GM23338 (cell line): ENCODE results near the gene LURAP1L. TPM values are rescaled to one million over a fixed set of nuclear protein-coding genes. Genes with fewer than 3 reads are reported as not detected.

ENCODE experiments used
- ATAC-seq: fragments of 200-7000 bp; cut with Tn5 transposase; 3 replicates; pipeline ENCODE4 v1.9.1; 2020
- DNase-seq: peaks from one replicate; pipeline ENCODE4 v3.0.0-alpha.2; 2015; ENCODE audit warnings: low spot score
- H2AFZ ChIP-seq: fragments of 200-600 bp; sonication (generic); 2 replicates; pipeline ENCODE4 v1.8.0; 2016; ENCODE audit warnings: antibody characterized with exemption, mild to moderate bottlenecking, moderate library complexity
- H3F3A ChIP-seq: fragments of 200-600 bp; sonication (generic); replicated peaks from 2 replicates; pipeline ENCODE4 v1.8.0; 2017; ENCODE audit warnings: antibody characterized with exemption, mixed run types, low read depth
- H3K27ac ChIP-seq: fragments of 200-600 bp; sonication (generic); 2 replicates; pipeline ENCODE4 v1.6.1; 2016; ENCODE audit warnings: low read depth
- H3K27me3 ChIP-seq: fragments of 200-600 bp; sonication (generic); 2 replicates; pipeline ENCODE4 v1.8.0; 2016; ENCODE audit warnings: mild to moderate bottlenecking, mixed run types, moderate library complexity; ENCODE audit not compliant: insufficient read depth
- H3K36me3 ChIP-seq: fragments of 200-600 bp; sonication (generic); 2 replicates; pipeline ENCODE4 v1.8.0; 2016; ENCODE audit warnings: mild to moderate bottlenecking; ENCODE audit not compliant: insufficient read depth
- H3K4me1 ChIP-seq: fragments of 200-600 bp; sonication (generic); 2 replicates; pipeline ENCODE4 v1.8.0; 2016; ENCODE audit warnings: mild to moderate bottlenecking, moderate library complexity; ENCODE audit not compliant: insufficient read depth
- H3K4me2 ChIP-seq: fragments of 200-600 bp; sonication (generic); 2 replicates; pipeline ENCODE4 v1.7.1; 2017; ENCODE audit warnings: mixed run types
- H3K4me3 ChIP-seq: fragments of 200-600 bp; sonication (generic); 2 replicates; pipeline ENCODE4 v1.6.1; 2016; ENCODE audit warnings: mixed run types
- H3K79me2 ChIP-seq: fragments of 200-600 bp; sonication (generic); replicated peaks from 2 replicates; pipeline ENCODE4 v1.8.0; 2017; ENCODE audit warnings: mild to moderate bottlenecking; ENCODE audit not compliant: insufficient read depth
- H3K9me2 ChIP-seq: fragments of 200-600 bp; sonication (generic); 2 replicates; pipeline ENCODE4 v1.8.0; 2017; ENCODE audit not compliant: insufficient read depth
- H4K20me1 ChIP-seq: fragments of 200-600 bp; sonication (generic); replicated peaks from 2 replicates; pipeline ENCODE4 v1.8.0; 2017; ENCODE audit warnings: mild to moderate bottlenecking; ENCODE audit not compliant: insufficient read depth
- H3K27ac Mint-ChIP-seq: 2 replicates; pipeline ENCODE4 v1.8.0; 2020; ENCODE audit warnings: inconsistent platforms, mild to moderate bottlenecking, moderate library complexity, mixed read lengths
- H3K27me3 Mint-ChIP-seq: 3 replicates; pipeline ENCODE4 v1.8.0; 2022; ENCODE audit warnings: low read depth, mild to moderate bottlenecking, moderate library complexity, mixed read lengths, inconsistent platforms; ENCODE audit not compliant: insufficient read depth, poor library complexity
- H3K36me3 Mint-ChIP-seq: 3 replicates; pipeline ENCODE4 v1.8.0; 2021; ENCODE audit warnings: low read depth, mild to moderate bottlenecking, inconsistent platforms, moderate library complexity, mixed read lengths
- H3K4me1 Mint-ChIP-seq: 3 replicates; pipeline ENCODE4 v1.8.0; 2020; ENCODE audit warnings: mild to moderate bottlenecking, inconsistent platforms, mixed read lengths
- H3K4me3 Mint-ChIP-seq: 3 replicates; pipeline ENCODE4 v1.8.0; 2021; ENCODE audit warnings: moderate library complexity, mild to moderate bottlenecking, inconsistent platforms, mixed read lengths
- H3K9me3 Mint-ChIP-seq: 3 replicates; pipeline ENCODE4 v1.8.0; 2020; ENCODE audit warnings: moderate library complexity, mild to moderate bottlenecking, inconsistent platforms, mixed read lengths
- CREB1 ChIP-seq: fragments of 250-450 bp; sonication (Bioruptor Pico); IDR thresholded peaks from 2 replicates; pipeline ENCODE4 v1.5.0; 2020; ENCODE audit warnings: low read depth, mild to moderate bottlenecking, moderate library complexity
- EZH2 ChIP-seq: fragments of 200-600 bp; sonication (generic); IDR thresholded peaks from one replicate; pipeline ENCODE4 v1.8.0; 2017; ENCODE audit warnings: antibody characterized with exemption, mild to moderate bottlenecking, low read depth; ENCODE audit not compliant: unreplicated experiment
- JUNB ChIP-seq: IDR thresholded peaks from one replicate; pipeline ENCODE4 v1.6.1; 2016; ENCODE audit warnings: antibody characterized with exemption; ENCODE audit not compliant: unreplicated experiment
- NANOG ChIP-seq: IDR thresholded peaks from 2 replicates; pipeline ENCODE4 v1.6.1; 2016; ENCODE audit warnings: antibody characterized with exemption, borderline replicate concordance
- ZNF114 ChIP-seq: fragments of 250-450 bp; sonication (Bioruptor Pico); IDR thresholded peaks from 2 replicates; pipeline ENCODE4 v1.5.0; 2020; ENCODE audit warnings: mild to moderate bottlenecking, moderate library complexity
- long read RNA-seq: library from polyadenylated mRNA; unstranded; transcript quantifications from one replicate; pipeline ENCODE4 v2.0.0, GENCODE V29; 2020; ENCODE audit not compliant: unreplicated experiment
- polyA plus RNA-seq: library from polyadenylated mRNA; unstranded; fragments of >200 nt; fragmentation: Nextera tagmentation; extraction: Ambion mirVana; gene quantifications from 2 replicates; pipeline ENCODE4 v1.2.1, GENCODE V29; 2016
- total RNA-seq: library from RNA; depleted of rRNA; stranded (reverse); fragments of >200 nt; shearing (Covaris generic); gene quantifications from 2 replicates; pipeline ENCODE4 v1.2.3, GENCODE V29; 2014; rRNA removed
- TF ChIP-seq, protein P1 (sequence below), 2 experiments: fragments of 200-600 bp in 1 of 2; sonication (generic) in 1 of 2; conservative IDR thresholded peaks; 2 replicates each; pipeline versions ENCODE4 v1.5.1 to v1.6.1; 2016 to 2017; ENCODE audit warnings: antibody characterized with exemption in 2 of 2, low read depth in 2 of 2, mild to moderate bottlenecking in 2 of 2, moderate library complexity in 1 of 2
- TF ChIP-seq, protein P2 (sequence below): IDR thresholded peaks from one replicate; pipeline ENCODE4 v1.6.1; 2018; ENCODE audit warnings: antibody characterized with exemption; ENCODE audit not compliant: unreplicated experiment

The LURAP1L gene, protein sequence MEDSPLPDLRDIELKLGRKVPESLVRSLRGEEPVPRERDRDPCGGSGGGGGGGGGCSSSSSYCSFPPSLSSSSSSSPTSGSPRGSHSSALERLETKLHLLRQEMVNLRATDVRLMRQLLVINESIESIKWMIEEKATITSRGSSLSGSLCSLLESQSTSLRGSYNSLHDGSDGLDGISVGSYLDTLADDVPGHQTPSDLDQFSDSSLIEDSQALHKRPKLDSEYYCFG
- total RNA-seq (0.74 and 1.2 TPM in 2 replicates), polyA plus RNA-seq (0.68 and 1.6 TPM in 2 replicates)
- long read RNA-seq: 0 reads

DNA sequence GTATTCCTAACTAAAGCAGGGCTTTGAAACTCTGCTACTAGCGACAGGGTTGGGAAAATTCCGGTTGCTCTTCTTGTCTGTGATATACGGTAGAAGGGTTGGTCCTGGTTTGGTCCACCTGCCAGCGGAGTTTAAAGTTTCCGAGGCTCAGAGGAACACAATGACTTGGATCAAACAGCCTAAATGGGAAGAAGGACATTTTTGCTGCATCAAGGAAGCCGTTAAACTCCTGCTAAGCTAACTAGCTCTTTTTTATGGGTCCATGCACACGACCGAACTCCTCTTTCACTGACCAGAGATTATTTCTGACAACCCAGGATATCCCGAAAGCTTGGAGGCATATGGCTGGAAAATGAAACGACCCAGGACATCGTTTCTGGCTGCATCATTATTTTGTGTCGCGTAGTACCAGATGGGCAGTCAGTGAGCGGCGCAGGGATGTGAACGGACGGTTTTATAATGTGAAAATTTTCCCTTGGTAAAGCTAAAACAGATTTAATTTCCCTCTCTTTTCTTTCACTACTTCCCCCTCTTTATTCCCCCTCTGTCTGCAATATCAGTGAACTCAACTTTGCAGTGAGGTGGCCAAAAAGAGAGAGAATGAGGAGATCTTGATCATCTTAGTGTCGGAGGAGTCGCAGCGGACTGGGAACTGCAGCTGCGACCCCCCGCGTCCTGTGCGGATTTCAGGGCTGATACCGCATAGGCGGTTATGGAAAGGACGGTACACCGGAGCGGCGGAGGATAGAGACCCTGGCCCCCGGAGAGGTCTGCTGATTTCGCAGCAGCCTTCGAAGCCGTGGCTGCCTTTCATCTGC, at the start of gene LURAP1L:
LURAP1L (plus strand) TSS at position 160 of the 818 bp plus-strand sequence. CDS start 696 bp downstream, outside the sequence.
- H3K9me2 ChIP-seq: no peaks in the 10 kb centered on the region
- H3K4me3 Mint-ChIP-seq: peak within 1 kb of the TSS; percentile 95
- H3K27me3 Mint-ChIP-seq: peaks cover 20% of the 10 kb centered on the region
- H3K4me1 Mint-ChIP-seq: peaks cover 2% of the 10 kb centered on the region; the same call in 1 of the 3 replicates
- H3K27me3 ChIP-seq: peaks cover 23% of the 10 kb centered on the region
- H2AFZ ChIP-seq: peak within 1 kb of the TSS; percentile 19
- H3K36me3 Mint-ChIP-seq: no peaks in the 10 kb centered on the region
- H4K20me1 ChIP-seq: no peaks in the 10 kb centered on the region
- DNase-seq: peak; percentile 85
- TF ChIP-seq CREB1 (no peak), EZH2 (peak; percentile 26)
- TF ChIP-seq, protein P1, sequence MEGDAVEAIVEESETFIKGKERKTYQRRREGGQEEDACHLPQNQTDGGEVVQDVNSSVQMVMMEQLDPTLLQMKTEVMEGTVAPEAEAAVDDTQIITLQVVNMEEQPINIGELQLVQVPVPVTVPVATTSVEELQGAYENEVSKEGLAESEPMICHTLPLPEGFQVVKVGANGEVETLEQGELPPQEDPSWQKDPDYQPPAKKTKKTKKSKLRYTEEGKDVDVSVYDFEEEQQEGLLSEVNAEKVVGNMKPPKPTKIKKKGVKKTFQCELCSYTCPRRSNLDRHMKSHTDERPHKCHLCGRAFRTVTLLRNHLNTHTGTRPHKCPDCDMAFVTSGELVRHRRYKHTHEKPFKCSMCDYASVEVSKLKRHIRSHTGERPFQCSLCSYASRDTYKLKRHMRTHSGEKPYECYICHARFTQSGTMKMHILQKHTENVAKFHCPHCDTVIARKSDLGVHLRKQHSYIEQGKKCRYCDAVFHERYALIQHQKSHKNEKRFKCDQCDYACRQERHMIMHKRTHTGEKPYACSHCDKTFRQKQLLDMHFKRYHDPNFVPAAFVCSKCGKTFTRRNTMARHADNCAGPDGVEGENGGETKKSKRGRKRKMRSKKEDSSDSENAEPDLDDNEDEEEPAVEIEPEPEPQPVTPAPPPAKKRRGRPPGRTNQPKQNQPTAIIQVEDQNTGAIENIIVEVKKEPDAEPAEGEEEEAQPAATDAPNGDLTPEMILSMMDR (conservative IDR thresholded peaks at IDR 0.05; ENCODE audit: low read depth in 2 of 2): no peak
- peak within 1 kb of the TSS; percentile 87 for H3K4me3 ChIP-seq
- no peaks in the 10 kb centered on the region for H3F3A ChIP-seq
- H3K4me1 ChIP-seq: 0 out of 2 replicates have a peak, but pooled peaks cover 3% of the 10 kb centered on the region
- no peak within 1 kb of the TSS for H3K27ac ChIP-seq
- H3K4me2 ChIP-seq: peak within 1 kb of the TSS; percentile 89
- no peaks in the 10 kb centered on the region for H3K9me3 Mint-ChIP-seq
- ATAC-seq: peak; percentile 66
- no peak within 1 kb of the TSS for H3K27ac Mint-ChIP-seq
- H3K36me3 ChIP-seq: no peaks in the 10 kb centered on the region
- no peaks in the 10 kb centered on the region for H3K79me2 ChIP-seq

DNA sequence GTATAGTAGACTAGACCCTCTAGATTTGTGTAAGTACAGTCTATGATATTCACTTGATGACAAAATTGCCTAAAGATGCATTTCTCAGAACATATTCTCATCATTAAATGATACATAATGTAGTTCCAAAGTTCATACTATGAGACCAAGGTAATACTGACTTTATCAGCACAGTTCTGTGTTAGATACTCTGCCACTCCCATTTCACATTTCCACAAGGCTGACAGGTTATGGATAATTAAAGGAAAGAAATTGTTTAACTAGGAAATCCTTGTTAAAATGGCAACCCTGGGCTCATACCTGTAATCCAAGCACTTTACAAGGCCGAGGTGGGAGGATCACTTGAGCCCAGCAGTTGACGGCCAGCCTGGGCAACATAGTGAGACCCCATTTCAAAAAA, 48.0 kb upstream of the LURAP1L start:
- H3K4me1 ChIP-seq: no peaks in the 10 kb centered on the region
- Mint-ChIP-seq H3K4me1 (no peaks in the 10 kb centered on the region; the same call in 2 of the 3 replicates), H3K27me3 (no peaks in the 10 kb centered on the region), H3K4me3 (no peak overlapping the region), H3K9me3 (no peaks in the 10 kb centered on the region), H3K36me3 (no peaks in the 10 kb centered on the region), H3K27ac (no peak overlapping the region)
- ATAC-seq (no peak), DNase-seq (no peak)
- H3K9me2 ChIP-seq: no peaks in the 10 kb centered on the region
- no peak overlapping the region for H3K27ac ChIP-seq
- no peak overlapping the region for H3K4me2 ChIP-seq
- H3K36me3 ChIP-seq: no peaks in the 10 kb centered on the region
- H4K20me1 ChIP-seq: no peaks in the 10 kb centered on the region
- TF ChIP-seq, protein P2, sequence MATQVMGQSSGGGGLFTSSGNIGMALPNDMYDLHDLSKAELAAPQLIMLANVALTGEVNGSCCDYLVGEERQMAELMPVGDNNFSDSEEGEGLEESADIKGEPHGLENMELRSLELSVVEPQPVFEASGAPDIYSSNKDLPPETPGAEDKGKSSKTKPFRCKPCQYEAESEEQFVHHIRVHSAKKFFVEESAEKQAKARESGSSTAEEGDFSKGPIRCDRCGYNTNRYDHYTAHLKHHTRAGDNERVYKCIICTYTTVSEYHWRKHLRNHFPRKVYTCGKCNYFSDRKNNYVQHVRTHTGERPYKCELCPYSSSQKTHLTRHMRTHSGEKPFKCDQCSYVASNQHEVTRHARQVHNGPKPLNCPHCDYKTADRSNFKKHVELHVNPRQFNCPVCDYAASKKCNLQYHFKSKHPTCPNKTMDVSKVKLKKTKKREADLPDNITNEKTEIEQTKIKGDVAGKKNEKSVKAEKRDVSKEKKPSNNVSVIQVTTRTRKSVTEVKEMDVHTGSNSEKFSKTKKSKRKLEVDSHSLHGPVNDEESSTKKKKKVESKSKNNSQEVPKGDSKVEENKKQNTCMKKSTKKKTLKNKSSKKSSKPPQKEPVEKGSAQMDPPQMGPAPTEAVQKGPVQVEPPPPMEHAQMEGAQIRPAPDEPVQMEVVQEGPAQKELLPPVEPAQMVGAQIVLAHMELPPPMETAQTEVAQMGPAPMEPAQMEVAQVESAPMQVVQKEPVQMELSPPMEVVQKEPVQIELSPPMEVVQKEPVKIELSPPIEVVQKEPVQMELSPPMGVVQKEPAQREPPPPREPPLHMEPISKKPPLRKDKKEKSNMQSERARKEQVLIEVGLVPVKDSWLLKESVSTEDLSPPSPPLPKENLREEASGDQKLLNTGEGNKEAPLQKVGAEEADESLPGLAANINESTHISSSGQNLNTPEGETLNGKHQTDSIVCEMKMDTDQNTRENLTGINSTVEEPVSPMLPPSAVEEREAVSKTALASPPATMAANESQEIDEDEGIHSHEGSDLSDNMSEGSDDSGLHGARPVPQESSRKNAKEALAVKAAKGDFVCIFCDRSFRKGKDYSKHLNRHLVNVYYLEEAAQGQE: no peak
- no peak for TF ChIP-seq ZNF114 (CRISPR knock-in tag)
- no peak for TF ChIP-seq NANOG
- TF ChIP-seq, protein P1 (conservative IDR thresholded peaks at IDR 0.05; ENCODE audit: low read depth in 2 of 2): no peak
- no peak for TF ChIP-seq JUNB
- no peaks in the 10 kb centered on the region for H3K27me3 ChIP-seq
- no peak overlapping the region for H3K4me3 ChIP-seq
- H3K79me2 ChIP-seq: no peaks in the 10 kb centered on the region
- no peaks in the 10 kb centered on the region for H3F3A ChIP-seq
- H2AFZ ChIP-seq: no peak overlapping the region
